ENCODE results near the gene MYO1E.

MYO1E gene

DNA sequence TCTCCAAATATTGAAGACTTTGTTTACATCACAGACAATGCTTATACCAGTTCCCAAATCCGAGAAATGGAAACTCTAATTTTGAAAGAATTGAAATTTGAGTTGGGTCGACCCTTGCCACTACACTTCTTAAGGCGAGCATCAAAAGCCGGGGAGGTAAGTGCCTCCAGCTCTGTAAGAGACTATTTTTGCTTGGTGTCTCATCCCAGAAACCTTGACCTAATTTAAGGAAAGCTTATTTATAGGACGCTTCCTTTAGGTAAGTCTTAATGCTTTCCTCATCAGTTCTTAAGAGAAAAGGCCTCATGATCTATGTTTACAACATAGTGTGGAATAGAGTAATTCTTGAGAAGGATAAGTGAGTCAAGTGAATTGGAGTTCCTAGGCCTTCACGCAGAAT, 255.9 kb downstream of the MYO1E start:
- no peak for DNase-seq (ENCODE audit: low read depth, low spot score)

GRCh38 chr15:59116141-59116540, 256.5 kb downstream of the MYO1E start:
- no peak for DNase-seq (ENCODE audit: low read depth, low spot score)
- no peak overlapping the region for H3K27ac ChIP-seq

More for the DNA sequence above, 255.9 kb downstream of the MYO1E start:
- H3K27ac ChIP-seq, result no peak overlapping the region

- no peak overlapping the region for H3K27ac ChIP-seq
- no peak for DNase-seq (ENCODE audit: low read depth, low spot score)
These were observed 257.6 kb downstream of the MYO1E start for GRCh38 chr15:59115047-59115446.

GRCh38 chr15:59111251-59111650, 261.4 kb downstream of the MYO1E start:
- H3K27ac ChIP-seq, result no peak overlapping the region
- DNase-seq (ENCODE audit: low read depth, low spot score), result no peak

DNA sequence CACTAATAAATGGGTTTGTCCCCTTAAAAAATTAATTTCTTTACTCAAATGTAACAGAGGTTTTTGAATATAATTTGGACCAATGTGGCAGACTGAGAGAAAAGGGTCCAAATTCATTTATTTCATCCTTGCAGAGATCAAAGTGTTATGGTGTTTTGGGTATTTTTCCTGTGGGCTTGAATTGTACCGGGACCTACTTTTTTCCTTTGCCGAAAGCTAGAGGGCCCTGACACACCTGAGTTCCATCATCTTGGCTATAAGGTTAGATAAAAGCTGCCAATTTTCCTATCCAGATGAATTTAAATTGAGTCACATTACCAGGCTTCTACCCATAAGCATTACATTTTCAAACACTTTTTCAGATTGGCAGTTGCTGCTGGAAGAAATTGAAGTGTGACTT, 266.8 kb downstream of the MYO1E start:
- H3K27ac ChIP-seq, result no peak overlapping the region
- no peak for DNase-seq (ENCODE audit: low read depth, low spot score)

- H3K27ac ChIP-seq, result peak within 1 kb of the TSS; percentile 37
- DNase-seq (ENCODE audit: low read depth, low spot score), result peak; percentile 70
These were observed 267.5 kb downstream of the MYO1E start, which contains the start of gene CCNB2 for GRCh38 chr15:59104912-59105732. Gene CCNB2, plus strand, starts transcription at chr15:59105146. Its CDS starts 123 bp downstream, at chr15:59105269.

DNA sequence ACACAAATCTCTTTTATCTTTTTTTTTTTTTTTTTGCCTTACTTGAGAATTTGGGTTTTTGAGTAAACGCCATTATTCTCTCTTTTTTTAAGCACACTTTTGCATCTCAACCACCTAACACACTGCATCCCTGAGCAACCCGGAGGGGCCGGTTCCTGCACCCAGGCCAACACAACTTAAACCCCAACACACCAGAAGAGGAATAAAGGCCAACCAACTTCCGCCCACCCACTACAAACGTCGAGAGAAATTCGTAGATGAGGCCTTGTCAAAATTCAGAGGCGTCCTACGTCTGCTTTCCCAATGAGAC, 268.1 kb downstream of the MYO1E start:
- DNase-seq (ENCODE audit: low read depth, low spot score), result no peak

GRCh38 chr15:59099162-59099685, 273.4 kb downstream of the MYO1E start:
- no peak for DNase-seq (ENCODE audit: low read depth, low spot score)
- H3K27ac ChIP-seq, result no peak overlapping the region

More for the DNA sequence above, 268.1 kb downstream of the MYO1E start:
- peak overlapping the region; percentile 37 for H3K27ac ChIP-seq

- H3K27ac ChIP-seq, result no peak overlapping the region
- DNase-seq (ENCODE audit: low read depth, low spot score), result no peak
These were observed 276.2 kb downstream of the MYO1E start for GRCh38 chr15:59096429-59096828.

- H3K27ac ChIP-seq, result no peak overlapping the region
- DNase-seq (ENCODE audit: low read depth, low spot score), result no peak
These were observed 278.6 kb downstream of the MYO1E start for GRCh38 chr15:59094077-59094476.

DNA sequence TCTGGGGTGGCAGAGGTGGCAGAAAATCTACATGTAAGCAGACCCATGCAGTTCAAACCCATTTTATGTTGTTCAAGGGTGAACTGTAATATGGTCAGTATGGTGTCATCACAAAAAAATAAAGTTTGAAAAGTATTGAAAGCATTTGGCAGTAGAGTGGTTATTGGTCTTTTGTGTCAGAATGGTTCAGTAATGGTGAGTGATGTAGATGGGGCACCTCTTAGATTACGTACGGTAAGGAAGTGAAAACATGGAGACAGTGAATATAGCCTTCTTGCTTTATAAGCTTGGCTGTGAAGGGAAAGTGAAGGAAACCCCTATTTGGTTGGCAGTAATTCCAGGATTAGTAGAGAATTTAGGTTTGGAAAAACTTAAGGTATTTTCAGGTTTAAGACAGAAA, 284.9 kb downstream of the MYO1E start:
- DNase-seq (ENCODE audit: low read depth, low spot score), result no peak
- no peak overlapping the region for H3K27ac ChIP-seq

All from epithelial cell of prostate (primary cell).